SH-SY5Y (cell line): ENCODE measurements around the gene UFD1.

Experiments
- GATA2 ChIP-seq: IDR thresholded peaks from 2 replicates; pipeline ENCODE4 v1.6.1; 2011; ENCODE audit warnings: mild to moderate bottlenecking, low read depth, low read length
- GATA3 ChIP-seq: IDR thresholded peaks from 2 replicates; pipeline ENCODE4 v1.6.1; 2011; ENCODE audit warnings: low read depth, mild to moderate bottlenecking, low read length, moderate library complexity

UFD1 gene

DNA sequence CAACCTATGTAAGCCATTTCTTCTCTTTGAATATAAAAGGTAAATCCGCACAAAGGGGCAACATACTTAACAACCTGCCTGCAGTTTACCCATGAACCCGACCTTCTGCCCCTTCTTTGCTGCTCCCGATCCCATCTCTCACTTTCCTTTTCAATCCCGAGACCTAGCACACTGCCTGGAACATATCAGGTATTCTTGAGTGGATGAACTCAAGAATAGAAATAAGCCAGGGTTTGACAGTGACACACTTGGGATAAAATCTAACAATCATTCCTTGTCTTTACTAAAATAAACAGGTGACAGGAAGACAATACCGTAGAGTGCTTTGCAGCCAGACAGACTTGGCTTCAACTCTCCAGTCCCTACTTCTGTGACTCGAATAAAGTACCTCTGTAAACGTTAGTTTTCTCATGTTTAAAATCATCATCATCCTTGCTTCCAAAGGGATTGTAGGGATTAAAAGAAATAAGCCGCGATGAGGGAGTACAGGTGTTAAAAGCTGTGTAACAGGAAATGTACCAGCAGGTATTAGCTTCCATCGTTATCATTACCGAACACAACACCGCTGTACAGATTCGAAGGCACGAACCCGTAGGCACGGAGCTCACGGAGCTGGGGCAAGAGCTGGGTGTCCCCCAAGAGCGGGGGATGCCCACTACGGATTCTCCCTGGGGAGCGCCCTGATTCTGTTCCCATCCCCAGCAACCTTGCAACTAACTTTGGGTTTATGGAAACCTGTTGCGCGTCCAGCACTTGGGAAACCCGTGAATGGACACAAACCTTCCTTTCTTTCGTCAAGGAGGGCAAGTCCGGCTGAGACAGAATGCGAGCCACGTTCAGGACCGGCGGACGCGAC, 720 bp downstream of the UFD1 start:
- TF ChIP-seq GATA3 (no peak), GATA2 (no peak)

DNA sequence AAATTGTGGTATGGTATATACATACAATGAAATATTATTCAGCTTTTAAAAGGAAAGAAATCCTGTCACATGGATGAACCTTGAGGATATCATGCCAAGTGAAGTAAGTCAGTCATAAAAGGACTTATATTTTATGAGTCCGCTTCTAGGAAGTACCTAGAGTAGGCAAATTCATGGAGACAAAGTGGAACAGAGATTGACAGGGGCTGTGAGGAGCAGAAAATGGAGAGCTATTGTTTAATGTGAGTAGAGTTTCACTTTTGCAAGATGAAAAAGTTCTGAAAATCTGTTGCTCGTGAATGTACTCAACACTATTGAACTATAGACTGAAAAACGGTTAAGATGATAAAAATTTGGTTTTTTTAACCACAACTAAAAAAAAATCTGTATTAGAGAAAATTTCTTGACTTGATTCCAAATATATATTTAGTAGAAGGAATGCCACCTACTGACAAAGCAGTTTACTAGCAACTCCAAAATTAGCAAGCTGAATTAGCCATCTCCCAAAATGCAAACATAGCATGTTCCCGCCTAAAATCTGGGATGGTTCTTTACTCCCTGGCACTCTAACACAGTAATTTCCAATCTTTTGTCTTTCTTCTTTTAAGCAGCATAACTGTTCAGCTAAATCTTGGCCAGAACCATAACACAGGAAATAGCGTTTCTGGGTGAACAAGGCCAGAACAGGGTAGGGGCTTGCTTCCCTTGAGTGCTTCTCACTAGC, 1.5 kb downstream of the UFD1 start:
- TF ChIP-seq GATA2 (no peak), GATA3 (no peak)

DNA sequence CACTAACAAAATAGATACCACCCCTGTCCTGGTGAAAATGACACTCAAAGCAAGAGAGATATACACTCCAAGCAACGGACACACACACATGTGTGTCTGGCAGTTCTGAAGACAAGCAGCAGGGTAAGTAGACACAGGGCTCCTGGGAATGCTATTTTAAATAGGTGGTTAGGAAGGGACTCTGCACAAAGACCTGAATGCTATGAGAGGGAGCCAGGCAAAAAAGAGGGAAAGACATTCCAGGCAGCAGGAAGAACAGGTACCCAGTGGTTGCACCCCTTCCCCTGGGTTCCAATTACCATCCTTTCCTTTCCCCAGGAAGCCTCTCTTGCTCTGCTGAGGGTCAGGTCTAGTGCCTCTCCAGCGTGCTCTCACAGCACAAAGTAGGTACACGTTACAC, 3.0 kb downstream of the UFD1 start:
- TF ChIP-seq GATA2: no peak
- TF ChIP-seq GATA3: no peak

DNA sequence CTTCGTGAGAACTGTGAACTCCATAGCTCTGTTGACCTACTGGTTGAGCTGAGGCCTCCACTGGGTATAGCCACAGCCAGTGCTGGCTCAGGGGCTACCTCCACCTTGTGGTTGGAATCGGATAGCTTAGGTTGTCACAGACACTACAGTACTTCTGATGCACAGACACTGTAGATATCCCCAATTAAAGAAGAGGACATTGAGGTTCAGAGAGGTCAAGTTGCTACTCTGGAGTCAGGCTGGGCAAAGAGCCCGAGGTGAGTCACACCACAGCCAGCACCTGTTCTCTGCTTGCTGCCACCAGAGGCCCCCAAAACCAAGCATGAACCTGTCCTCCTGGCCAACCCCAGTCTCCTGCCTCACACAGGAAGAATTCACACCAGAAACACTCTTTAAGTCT, 5.4 kb downstream of the UFD1 start:
- TF ChIP-seq GATA3 (no peak), GATA2 (no peak)

DNA sequence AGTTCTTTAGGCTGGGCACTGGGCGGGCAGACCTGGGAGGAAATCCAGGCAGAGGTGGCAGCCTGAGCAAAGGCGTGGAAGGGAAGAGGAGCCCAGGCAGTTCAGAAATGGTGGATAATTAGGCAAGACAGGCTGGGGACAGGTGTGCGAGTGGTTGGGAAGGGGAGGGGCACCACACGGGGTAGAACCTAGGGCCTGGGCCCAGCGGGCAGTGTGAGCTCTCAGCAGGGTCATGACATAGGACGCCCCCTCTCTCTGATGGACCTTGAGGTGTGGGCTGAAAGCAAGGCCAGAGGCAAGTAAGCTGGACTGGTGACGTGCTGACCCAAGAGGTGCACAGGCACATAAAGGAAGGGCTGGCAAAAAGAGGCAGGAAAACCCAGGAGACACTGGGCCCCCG, 6.8 kb downstream of the UFD1 start:
- TF ChIP-seq GATA2: no peak
- no peak for TF ChIP-seq GATA3

DNA sequence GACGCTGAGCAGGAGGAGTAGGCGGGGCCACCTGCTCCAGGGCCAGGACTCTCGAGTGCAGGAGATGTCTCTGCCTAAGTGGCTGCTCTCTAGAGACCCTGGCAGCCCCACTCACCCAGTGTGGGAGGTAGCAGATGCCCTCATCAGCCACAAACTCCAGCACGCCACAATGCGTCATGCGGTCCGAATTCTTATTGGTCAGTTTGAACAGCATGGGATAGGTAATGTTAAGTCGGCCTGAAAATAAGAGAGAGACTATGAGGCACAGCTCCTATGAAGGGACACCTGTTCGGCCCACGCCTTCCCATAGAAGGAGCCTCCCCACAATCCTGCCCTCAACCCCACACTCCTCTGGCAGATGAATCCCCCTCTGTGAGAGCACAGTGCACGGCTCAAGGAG, 7.4 kb downstream of the UFD1 start:
- TF ChIP-seq GATA2 (no peak), GATA3 (no peak)

DNA sequence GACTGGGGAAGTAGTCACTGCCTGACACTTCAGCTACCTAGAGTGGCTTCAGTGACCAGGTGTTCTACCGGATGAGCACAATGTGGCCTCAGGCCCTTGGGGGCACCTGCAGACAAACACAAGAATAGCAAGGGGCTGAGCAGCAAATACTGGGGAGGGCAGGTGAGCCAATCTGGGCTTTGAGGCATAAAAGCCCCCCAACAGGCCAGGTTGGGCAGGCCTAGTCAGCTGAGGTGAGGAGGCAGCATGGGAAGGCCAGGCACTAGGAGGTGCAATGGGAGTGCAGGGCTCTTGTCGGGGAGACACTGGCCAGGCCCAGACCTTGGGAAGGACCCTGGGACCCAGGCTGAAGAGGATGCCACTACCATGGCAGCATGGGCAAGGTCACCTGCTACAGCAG, 9.0 kb downstream of the UFD1 start:
- TF ChIP-seq GATA2: no peak
- no peak for TF ChIP-seq GATA3

DNA sequence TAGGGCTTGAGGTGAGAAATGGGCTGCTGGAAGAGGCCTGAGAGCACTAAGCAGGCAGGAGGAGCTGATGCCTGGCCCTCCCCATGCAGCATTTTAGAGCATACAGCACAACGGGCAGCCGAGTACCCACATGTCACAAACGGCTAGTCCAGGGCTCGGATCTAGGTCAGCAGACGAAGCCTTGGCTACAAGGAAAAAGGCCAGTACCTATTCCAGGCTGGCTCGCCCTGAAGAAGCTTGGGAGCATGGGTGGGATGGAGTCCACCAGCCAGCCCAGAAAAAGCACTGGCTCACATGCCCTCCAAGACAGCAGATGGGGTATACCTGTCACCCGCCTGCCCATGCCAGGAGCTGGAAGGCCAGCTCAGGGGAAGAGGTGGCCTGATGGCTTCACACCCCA, 9.6 kb downstream of the UFD1 start:
- TF ChIP-seq GATA2 (no peak), GATA3 (no peak)

DNA sequence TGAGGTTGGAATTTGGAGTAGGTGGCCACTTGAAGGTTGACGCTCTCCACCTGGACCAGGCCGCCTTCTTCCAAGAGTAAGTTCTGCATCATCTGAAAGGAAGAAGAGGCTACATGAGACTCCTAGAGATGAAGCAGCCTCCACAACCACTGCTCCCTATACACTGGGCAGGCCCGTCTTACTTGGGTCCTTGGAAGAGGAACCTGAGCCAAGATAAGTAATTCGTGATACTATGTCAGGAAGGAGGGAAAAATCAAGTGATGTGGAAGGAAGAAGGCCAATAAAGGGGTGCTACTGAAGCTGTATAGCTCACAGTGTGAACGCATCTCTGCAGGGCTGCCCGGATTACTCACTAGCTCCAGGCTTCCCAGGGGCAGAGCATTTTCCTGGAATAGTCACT, 11.1 kb downstream of the UFD1 start:
- TF ChIP-seq GATA2 (no peak), GATA3 (no peak)

DNA sequence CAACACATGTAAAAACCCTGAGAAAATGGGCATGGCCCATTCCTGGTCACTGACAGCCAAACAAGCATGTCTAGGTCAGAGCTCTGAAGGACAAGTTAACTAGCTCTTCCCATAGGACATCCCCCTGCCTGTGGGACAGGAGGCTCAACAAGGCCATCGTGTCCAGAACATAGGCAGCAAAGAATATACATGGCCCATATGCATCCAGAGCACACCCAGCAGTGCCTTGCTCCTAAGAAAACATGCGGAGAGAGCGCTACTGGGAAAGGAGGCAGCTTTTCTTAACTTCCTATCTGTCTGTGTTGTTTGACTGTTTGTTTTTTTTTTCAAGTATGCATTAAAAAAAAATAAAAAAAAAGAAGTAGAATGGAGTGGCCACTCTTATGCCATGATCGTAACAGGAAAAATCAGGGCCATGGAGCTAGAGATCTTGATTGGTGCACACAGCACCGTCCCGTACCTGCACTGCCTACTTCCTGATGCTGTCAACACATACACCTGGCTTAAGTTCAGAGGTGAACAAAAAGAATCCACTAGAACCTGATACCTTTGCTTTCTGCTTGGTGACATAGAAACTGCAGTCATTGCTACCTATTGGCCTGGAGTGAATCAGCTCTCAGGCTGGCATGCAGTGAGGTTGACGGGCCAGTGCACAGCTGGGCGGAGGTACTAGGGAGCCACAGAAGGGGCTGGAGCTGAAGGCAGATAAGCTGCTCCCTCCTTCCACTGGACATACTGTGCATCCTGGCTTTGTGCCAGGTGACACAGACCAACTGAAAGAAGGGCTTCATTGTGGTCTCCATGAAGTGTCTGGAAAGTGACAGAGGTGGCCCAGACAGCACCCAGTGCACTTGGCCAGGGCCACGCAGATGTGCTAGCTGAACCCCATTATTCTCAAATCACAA, 11.9 kb downstream of the UFD1 start:
- TF ChIP-seq GATA2: no peak
- no peak for TF ChIP-seq GATA3

DNA sequence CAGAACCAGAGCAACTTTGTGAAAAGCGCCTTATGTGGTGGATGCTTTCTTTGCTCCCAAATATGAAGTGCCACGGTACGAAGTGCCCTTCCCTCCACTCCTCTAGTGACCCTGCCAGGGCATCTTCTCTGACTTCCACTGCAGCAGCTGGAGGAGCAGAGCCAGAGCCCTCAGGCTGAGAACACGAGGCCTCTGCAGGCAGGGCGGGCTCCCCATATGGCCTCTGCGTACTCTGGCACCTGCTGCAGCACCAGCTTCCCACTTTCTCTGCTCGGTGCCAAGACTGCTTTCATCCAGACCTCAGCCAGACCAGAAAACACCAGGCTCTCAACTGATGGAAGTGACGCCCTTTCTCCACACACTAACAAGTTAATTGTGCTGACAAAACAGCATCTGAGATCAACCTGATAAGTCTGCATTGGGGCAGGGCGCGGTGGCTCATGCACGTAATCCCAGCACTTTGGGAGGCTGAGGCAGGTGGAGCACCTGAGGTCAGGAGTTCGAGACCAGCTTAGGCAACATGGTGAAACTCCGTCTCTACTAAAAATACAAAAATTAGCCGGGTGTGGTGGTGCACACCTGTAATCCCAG, 12.8 kb downstream of the UFD1 start:
- TF ChIP-seq GATA3 (no peak), GATA2 (no peak)

DNA sequence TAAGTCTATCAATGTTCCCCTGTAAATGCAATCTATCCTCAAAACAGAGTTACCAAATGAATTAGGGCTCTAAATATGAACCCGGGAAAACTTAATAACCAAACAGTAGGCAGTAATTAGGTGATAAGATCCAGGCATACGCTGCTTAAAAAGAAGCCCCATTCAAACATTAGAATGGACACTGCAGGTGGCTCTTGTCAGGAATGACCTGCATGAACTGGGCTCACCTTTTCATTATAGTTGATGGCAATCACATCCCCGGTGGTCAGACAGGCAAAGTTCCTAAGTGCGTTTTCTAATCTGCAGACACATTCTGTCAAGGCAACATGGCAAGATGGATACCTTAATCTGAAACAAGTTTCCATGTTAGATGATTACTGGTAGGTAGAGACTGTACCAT, 14.0 kb downstream of the UFD1 start:
- TF ChIP-seq GATA2 (no peak), GATA3 (no peak)

DNA sequence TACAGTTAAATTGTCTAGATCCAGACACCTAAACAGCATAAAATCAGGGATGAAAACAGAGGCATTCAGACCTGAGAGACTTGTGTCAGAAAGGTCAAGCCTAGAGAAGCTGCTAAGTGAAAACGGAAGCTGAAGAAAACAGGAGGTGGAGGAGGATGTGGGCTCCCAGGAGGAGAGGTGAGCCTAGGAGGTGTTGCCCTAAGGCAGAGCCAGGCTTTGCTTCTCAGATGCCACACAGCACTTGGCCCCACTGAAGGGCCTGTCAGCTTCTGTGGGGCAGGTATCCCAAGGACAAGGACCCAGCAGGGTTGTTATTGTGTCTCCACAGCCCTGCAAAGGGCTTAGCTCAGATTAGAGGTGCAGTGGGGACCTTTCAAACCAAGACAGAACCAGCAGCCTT, 14.4 kb downstream of the UFD1 start:
- TF ChIP-seq GATA3 (no peak), GATA2 (no peak)
